ENCODE results near the gene ACER3. TPM values are rescaled to one million over a fixed set of nuclear protein-coding genes. Genes with fewer than 3 reads are reported as not detected.

Gene ACER3
- total and polyA plus RNA-seq, 2 donors: 4.5 to 19.0 TPM

Other genes starting within 250 kb of the ACER3 start
- 16.3 TPM for gene LRRC32, start 190.2 kb upstream of the ACER3 start, total RNA-seq
- 65.6 TPM for gene LRRC32, start 190.2 kb upstream of the ACER3 start, polyA plus RNA-seq
- 10.0 TPM for gene TSKU, start 77.6 kb upstream of the ACER3 start, total RNA-seq
- 55.9 TPM for gene TSKU, start 77.6 kb upstream of the ACER3 start, polyA plus RNA-seq
- gene B3GNT6, start 173.5 kb downstream of the ACER3 start, total RNA-seq: not detected
- gene B3GNT6, start 173.5 kb downstream of the ACER3 start, polyA plus RNA-seq: not detected
- gene CAPN5, start 206.1 kb downstream of the ACER3 start, total RNA-seq: 17.8 TPM
- 14.8 TPM for gene CAPN5, start 206.1 kb downstream of the ACER3 start, polyA plus RNA-seq
- gene OMP, start 241.9 kb downstream of the ACER3 start, total RNA-seq: not detected
- gene OMP, start 241.9 kb downstream of the ACER3 start, polyA plus RNA-seq: not detected